ENCODE data around the gene DNAJC15. TPM values are rescaled to one million over a fixed set of nuclear protein-coding genes. Genes with fewer than 3 reads are reported as not detected.

Gene DNAJC15
- total RNA-seq, 2 experiments from 2014 or later, result 2.2 TPM; not detected in 1

DNA sequence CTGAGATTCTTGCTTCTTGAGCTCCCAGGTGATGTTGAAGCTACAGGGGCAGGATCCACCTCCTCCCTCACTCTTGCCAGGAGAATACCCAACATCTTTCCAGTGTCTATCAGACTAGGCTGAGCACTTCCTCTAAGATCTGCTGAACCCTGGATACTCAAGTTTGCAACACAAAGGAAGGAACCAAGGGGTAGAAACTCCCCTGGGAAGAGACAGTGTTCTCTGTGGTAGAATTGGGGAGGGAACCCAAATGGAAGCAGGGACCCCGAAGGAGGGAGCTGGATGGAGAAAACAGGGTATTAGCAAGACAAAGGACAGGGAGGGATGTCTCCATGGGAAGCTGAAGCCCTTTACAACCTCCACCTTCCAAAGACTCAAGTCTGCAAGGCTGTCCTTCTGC is 117.6 kb downstream of the DNAJC15 start:
- no peaks in the 10 kb centered on the region for H3K9me3 ChIP-seq (ENCODE audit: low read length)
- no peaks in the 10 kb centered on the region for H3K9me2 ChIP-seq (ENCODE audit: insufficient read depth, low read length)
- CTCF ChIA-PET (ENCODE audit: unreplicated experiment), result no interaction called here
- H2AFZ ChIP-seq (ENCODE audit: low read length), result no peak overlapping the region
- H4K20me1 ChIP-seq (ENCODE audit: insufficient read depth, low read length), result no peaks in the 10 kb centered on the region
- no TSS peak for BruUV-seq (replicated peaks)
- intact Hi-C loops (cut with micrococcal nuclease; ENCODE audit: unreplicated experiment), result no loop called here
- no peaks in the 10 kb centered on the region for H3K36me3 ChIP-seq (ENCODE audit: insufficient read depth, low read length)
- TF ChIP-seq CTCF (conservative IDR thresholded peaks at IDR 0.05; ENCODE audit: low read length) (no peak), EZH2phosphoT487 (IDR thresholded peaks at IDR 0.05; ENCODE audit: borderline replicate concordance, low read depth, low read length) (no peak)
- H3K27ac ChIP-seq (ENCODE audit: low read depth, low read length, poor library complexity, severe bottlenecking), result no peak overlapping the region
- DNase-seq (ENCODE audit: low spot score), result no peak
- no peak overlapping the region for H3K4me3 ChIP-seq (ENCODE audit: low read depth, low read length, poor library complexity, severe bottlenecking)
- H3K79me2 ChIP-seq (ENCODE audit: insufficient read depth, low read depth, low read length), result no peaks in the 10 kb centered on the region
- no peak overlapping the region for H3K4me2 ChIP-seq (ENCODE audit: low read length)
- POLR2A ChIA-PET, result interaction anchor here (0.6 kb wide), 2 partner anchors 23 to 316 kb away, joined by 3 to 4 read pairs; no protein-coding TSS in a partner anchor
- no peaks in the 10 kb centered on the region for H3K4me1 ChIP-seq (ENCODE audit: insufficient read depth, low read length, poor library complexity, severe bottlenecking)

- POLR2A ChIA-PET, result no interaction called here
- intact Hi-C loops (cut with micrococcal nuclease; ENCODE audit: unreplicated experiment), result no loop called here
Observed at GRCh38 chr13:43141685-43142084, 118.3 kb downstream of the DNAJC15 start.

DNA sequence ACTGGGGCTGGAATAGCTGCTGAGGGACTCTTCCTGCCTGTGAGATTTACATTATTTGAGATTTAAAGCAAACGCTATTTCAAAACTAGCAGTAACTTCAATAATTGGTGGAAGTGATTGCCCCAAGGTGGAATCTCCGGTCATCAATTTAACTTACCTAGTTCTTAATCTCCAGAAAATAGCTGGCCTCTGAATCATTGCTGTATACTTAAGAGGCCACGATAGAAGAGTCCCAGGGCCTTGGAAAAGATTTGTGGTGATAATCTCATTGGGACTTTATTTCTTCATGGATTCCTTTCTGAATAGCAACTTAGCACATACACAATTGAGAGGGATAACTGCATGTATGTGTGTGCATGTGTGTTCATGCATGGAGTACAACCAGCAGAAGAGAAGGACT is 120.2 kb downstream of the DNAJC15 start:
- Histone ChIP-seq H3K4me1 (ENCODE audit: insufficient read depth, low read length, poor library complexity, severe bottlenecking) (no peaks in the 10 kb centered on the region), H3K79me2 (ENCODE audit: insufficient read depth, low read depth, low read length) (no peaks in the 10 kb centered on the region), H3K27ac (ENCODE audit: low read depth, low read length, poor library complexity, severe bottlenecking) (no peak overlapping the region), H3K9me2 (ENCODE audit: insufficient read depth, low read length) (no peaks in the 10 kb centered on the region), H3K4me2 (ENCODE audit: low read length) (no peak overlapping the region), H3K4me3 (ENCODE audit: low read depth, low read length, poor library complexity, severe bottlenecking) (no peak overlapping the region), H4K20me1 (ENCODE audit: insufficient read depth, low read length) (no peaks in the 10 kb centered on the region), H2AFZ (ENCODE audit: low read length) (no peak overlapping the region), H3K36me3 (ENCODE audit: insufficient read depth, low read length) (no peaks in the 10 kb centered on the region), H3K9me3 (ENCODE audit: low read length) (no peaks in the 10 kb centered on the region)
- intact Hi-C loops (cut with micrococcal nuclease; ENCODE audit: unreplicated experiment), result no loop called here
- no TSS peak for BruUV-seq (replicated peaks)
- DNase-seq (ENCODE audit: low spot score), result no peak
- TF ChIP-seq EZH2phosphoT487 (IDR thresholded peaks at IDR 0.05; ENCODE audit: borderline replicate concordance, low read depth, low read length), result no peak
- no peak for TF ChIP-seq CTCF (conservative IDR thresholded peaks at IDR 0.05; ENCODE audit: low read length)
- ChIA-PET POLR2A (no interaction called here), CTCF (ENCODE audit: unreplicated experiment) (no interaction called here)

More at GRCh38 chr13:43141685-43142084, 118.3 kb downstream of the DNAJC15 start:
- TF ChIP-seq EZH2phosphoT487 (IDR thresholded peaks at IDR 0.05; ENCODE audit: borderline replicate concordance, low read depth, low read length) (no peak), CTCF (conservative IDR thresholded peaks at IDR 0.05; ENCODE audit: low read length) (no peak)
- Histone ChIP-seq H3K36me3 (ENCODE audit: insufficient read depth, low read length) (no peaks in the 10 kb centered on the region), H3K4me1 (ENCODE audit: insufficient read depth, low read length, poor library complexity, severe bottlenecking) (no peaks in the 10 kb centered on the region), H3K27ac (ENCODE audit: low read depth, low read length, poor library complexity, severe bottlenecking) (no peak overlapping the region), H3K4me2 (ENCODE audit: low read length) (no peak overlapping the region), H3K9me2 (ENCODE audit: insufficient read depth, low read length) (no peaks in the 10 kb centered on the region), H3K79me2 (ENCODE audit: insufficient read depth, low read depth, low read length) (no peaks in the 10 kb centered on the region), H3K9me3 (ENCODE audit: low read length) (no peaks in the 10 kb centered on the region), H3K4me3 (ENCODE audit: low read depth, low read length, poor library complexity, severe bottlenecking) (no peak overlapping the region), H2AFZ (ENCODE audit: low read length) (no peak overlapping the region), H4K20me1 (ENCODE audit: insufficient read depth, low read length) (no peaks in the 10 kb centered on the region)
- no peak for DNase-seq (ENCODE audit: low spot score)
- CTCF ChIA-PET (ENCODE audit: unreplicated experiment), result no interaction called here
- BruUV-seq (replicated peaks), result no TSS peak
